Measurements from ENCODE around the gene USF1. TPM values are rescaled to one million over a fixed set of nuclear protein-coding genes. Genes with fewer than 3 reads are reported as not detected.

Gene USF1
- total and polyA plus RNA-seq, 2 experiments from 2014 or later = 33.7 to 110 TPM

DNA sequence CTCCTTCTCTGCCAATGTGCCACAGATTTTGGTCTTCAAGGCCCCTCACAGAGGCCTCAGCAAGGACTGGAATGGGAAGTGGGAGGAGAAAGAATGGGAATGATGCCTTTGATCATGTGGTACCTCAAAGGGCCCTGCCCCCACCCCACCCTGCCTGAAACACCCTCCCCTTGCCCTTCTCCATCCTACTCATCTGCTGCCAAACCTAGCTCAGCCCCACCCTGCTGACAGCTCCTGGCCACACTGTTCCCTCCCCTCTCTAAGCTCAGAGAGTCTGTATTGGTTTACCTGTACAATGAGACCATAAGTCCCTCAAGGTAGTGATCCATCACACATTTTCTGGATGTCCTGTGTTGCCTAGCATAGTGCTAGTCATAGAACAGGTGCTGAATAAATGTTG is 30.6 kb upstream of the USF1 start:
- Histone ChIP-seq H3K27ac (no peak overlapping the region), H3K9me3 (ENCODE audit: low read depth) (no peaks in the 10 kb centered on the region), H3K27me3 (no peaks in the 10 kb centered on the region), H3K4me1 (ENCODE audit: low read depth) (no peaks in the 10 kb centered on the region), H3K4me3 (no peak overlapping the region), H3K36me3 (no peaks in the 10 kb centered on the region)
- TF ChIP-seq, protein P1, sequence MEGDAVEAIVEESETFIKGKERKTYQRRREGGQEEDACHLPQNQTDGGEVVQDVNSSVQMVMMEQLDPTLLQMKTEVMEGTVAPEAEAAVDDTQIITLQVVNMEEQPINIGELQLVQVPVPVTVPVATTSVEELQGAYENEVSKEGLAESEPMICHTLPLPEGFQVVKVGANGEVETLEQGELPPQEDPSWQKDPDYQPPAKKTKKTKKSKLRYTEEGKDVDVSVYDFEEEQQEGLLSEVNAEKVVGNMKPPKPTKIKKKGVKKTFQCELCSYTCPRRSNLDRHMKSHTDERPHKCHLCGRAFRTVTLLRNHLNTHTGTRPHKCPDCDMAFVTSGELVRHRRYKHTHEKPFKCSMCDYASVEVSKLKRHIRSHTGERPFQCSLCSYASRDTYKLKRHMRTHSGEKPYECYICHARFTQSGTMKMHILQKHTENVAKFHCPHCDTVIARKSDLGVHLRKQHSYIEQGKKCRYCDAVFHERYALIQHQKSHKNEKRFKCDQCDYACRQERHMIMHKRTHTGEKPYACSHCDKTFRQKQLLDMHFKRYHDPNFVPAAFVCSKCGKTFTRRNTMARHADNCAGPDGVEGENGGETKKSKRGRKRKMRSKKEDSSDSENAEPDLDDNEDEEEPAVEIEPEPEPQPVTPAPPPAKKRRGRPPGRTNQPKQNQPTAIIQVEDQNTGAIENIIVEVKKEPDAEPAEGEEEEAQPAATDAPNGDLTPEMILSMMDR (IDR thresholded peaks at IDR 0.05; ENCODE audit: low read depth, low read length) = no peak
- no peak for DNase-seq (ENCODE audit: low read depth in 1 of 2, low spot score in 1 of 2)

DNA sequence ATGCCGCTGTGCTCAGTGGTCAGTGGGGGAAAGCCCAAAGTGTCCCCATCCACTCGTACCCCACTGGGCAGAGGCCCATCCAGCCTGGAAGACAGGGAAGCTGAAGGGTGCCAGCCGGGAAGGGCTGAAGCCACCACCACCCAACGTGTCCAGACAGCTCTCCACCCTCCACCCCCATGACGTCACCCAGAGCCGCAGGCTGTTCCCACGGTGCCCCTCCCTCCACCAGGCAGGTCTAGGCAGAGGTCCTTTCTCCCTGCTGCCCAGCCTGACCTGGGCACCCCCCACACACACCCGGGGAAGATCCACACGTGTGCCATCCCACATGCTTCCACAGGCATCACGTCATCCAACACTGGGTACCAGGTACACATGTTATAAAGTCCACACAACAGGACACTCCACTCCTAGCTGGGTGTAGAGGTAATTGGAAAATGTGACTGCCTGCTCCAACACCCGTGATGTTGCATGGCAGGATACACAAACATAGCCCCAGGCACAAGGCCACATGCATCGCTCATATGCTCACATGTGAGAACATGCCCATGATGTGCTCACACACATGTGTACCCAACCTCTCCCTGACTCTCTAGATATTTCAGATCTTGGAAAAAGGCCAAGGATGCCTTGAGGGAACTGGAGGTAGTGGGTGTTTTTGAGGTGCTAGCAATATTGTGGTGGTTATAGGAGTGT is 29.0 kb upstream of the USF1 start:
- DNase-seq (ENCODE audit: low read depth in 1 of 2, low spot score in 1 of 2) = no peak
- Histone ChIP-seq H3K4me3 (no peak overlapping the region), H3K9me3 (ENCODE audit: low read depth) (no peaks in the 10 kb centered on the region), H3K4me1 (ENCODE audit: low read depth) (no peaks in the 10 kb centered on the region), H3K27ac (no peak overlapping the region), H3K27me3 (no peaks in the 10 kb centered on the region), H3K36me3 (no peaks in the 10 kb centered on the region)
- TF ChIP-seq, protein P1 (IDR thresholded peaks at IDR 0.05; ENCODE audit: low read depth, low read length) = no peak

DNA sequence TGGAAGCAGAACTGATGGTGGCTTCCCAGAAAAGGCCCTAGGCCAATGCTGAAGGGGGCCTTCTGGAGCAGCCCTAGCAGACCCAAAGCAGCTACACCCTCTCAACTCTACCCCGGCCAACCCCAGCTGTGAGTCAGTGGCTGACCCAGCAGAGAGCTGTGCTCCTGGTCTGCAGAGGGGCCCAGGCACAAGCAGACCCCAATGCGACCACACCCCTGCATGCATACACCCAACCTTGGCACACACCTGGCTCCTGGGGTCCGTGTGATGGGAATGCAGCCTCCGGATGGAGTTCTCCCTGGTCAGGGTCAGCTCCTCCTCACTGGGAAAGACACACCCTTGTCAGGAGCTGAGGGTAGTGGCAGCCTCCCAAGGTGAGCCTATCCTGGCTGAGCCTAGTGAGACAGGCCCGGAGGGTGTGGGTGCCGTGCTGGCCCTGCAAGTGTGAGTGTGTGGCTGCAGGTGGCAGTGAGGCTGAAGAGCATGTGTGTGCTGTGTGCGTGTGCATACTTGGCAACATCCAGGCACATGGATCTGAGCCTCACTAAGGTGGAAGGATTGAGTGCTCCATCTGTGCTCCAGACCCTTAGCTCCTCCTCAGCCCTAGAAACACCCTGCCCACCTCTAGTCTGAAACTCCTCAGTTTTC is 27.8 kb upstream of the USF1 start:
- H3K4me3 ChIP-seq = no peak overlapping the region
- no peaks in the 10 kb centered on the region for H3K36me3 ChIP-seq
- TF ChIP-seq, protein P1 (IDR thresholded peaks at IDR 0.05; ENCODE audit: low read depth, low read length) = no peak
- no peaks in the 10 kb centered on the region for H3K4me1 ChIP-seq (ENCODE audit: low read depth)
- no peaks in the 10 kb centered on the region for H3K9me3 ChIP-seq (ENCODE audit: low read depth)
- no peak overlapping the region for H3K27ac ChIP-seq
- no peaks in the 10 kb centered on the region for H3K27me3 ChIP-seq
- DNase-seq (ENCODE audit: low read depth in 1 of 2, low spot score in 1 of 2) = no peak

DNA sequence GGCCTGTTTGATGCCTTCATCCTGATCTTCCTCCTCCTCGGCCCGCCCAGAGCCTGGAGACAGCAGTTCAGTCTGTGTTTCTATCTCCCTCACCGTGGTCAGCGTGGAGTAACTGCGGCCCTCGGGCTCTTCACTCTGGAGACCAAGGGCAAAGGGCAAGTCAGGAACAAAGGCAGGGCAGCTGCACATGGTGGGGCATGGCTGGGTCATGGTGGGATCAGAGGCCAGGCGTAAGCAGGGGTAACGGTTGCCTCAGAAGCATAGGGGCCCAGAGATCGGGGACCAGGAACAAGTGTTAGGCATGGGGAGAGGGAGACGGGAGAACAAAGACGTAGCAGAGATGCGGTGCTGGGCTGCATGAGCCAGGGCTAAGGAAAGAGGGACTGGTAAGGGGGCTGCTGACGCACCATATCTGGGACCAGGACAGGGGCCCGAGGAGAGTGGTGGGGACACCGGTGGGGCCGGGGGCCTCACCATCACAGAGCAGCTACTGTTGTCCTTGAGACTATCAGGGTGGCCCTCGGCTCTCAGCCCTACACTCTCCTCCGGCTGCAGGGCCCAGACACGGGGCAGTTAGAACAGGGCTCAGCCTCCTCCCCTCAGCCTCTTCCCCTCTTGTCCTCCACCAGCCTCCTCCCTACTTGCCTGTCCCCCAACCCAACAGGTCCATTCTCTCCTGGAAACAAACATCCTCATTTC is 27.1 kb upstream of the USF1 start:
- Histone ChIP-seq H3K27me3 (no peaks in the 10 kb centered on the region), H3K4me1 (ENCODE audit: low read depth) (no peaks in the 10 kb centered on the region), H3K9me3 (ENCODE audit: low read depth) (no peaks in the 10 kb centered on the region), H3K4me3 (no peak overlapping the region), H3K27ac (no peak overlapping the region), H3K36me3 (no peaks in the 10 kb centered on the region)
- TF ChIP-seq, protein P1 (IDR thresholded peaks at IDR 0.05; ENCODE audit: low read depth, low read length) = no peak
- DNase-seq (ENCODE audit: low read depth in 1 of 2, low spot score in 1 of 2) = no peak

DNA sequence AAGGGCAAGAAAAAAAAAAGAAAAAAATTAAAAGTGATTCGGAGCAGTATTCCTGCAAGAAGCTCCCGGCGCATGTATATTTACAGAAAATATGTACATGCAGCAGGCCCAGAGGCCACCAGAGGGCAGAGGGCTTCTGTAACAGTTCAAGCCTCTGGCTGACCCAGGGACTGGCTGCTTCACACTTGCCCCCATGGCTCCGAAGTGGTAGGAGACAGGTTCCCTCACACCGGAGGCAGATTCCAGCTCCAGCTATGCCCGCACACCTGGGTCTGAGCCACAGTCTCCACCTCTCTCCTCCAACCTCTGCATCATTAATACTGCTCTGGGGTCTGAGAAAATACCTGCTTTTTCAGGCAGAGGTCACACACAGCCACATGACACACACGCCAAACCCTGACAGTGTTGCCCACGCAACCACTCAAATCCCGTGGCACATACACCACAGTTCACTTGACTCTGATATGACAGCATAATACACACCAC is 26.2 kb upstream of the USF1 start:
- DNase-seq (ENCODE audit: low read depth in 1 of 2, low spot score in 1 of 2) = peak; percentile 65 to 76
- H3K27ac ChIP-seq = no peak overlapping the region
- no peaks in the 10 kb centered on the region for H3K4me1 ChIP-seq (ENCODE audit: low read depth)
- no peaks in the 10 kb centered on the region for H3K27me3 ChIP-seq
- no peaks in the 10 kb centered on the region for H3K36me3 ChIP-seq
- H3K9me3 ChIP-seq (ENCODE audit: low read depth) = no peaks in the 10 kb centered on the region
- TF ChIP-seq, protein P1 (IDR thresholded peaks at IDR 0.05; ENCODE audit: low read depth, low read length) = peak; percentile 66
- no peak overlapping the region for H3K4me3 ChIP-seq
